22Rv1 (cell line): ENCODE measurements around the gene NPNT.

Source experiments
- H3K27ac ChIP-seq: fragments of 450-650 bp; 2 replicates; pipeline ENCODE4 v1.5.1; 2017
- ZFX ChIP-seq: fragments of 450-650 bp; IDR thresholded peaks from 2 replicates; pipeline ENCODE4 v1.6.1; 2017; ENCODE audit warnings: antibody characterized with exemption, borderline replicate concordance
- TF ChIP-seq, protein P1 (sequence below): fragments of 450-650 bp; IDR thresholded peaks from 2 replicates; pipeline ENCODE4 v1.5.1; 2017; ENCODE audit warnings: mild to moderate bottlenecking

The NPNT gene

DNA sequence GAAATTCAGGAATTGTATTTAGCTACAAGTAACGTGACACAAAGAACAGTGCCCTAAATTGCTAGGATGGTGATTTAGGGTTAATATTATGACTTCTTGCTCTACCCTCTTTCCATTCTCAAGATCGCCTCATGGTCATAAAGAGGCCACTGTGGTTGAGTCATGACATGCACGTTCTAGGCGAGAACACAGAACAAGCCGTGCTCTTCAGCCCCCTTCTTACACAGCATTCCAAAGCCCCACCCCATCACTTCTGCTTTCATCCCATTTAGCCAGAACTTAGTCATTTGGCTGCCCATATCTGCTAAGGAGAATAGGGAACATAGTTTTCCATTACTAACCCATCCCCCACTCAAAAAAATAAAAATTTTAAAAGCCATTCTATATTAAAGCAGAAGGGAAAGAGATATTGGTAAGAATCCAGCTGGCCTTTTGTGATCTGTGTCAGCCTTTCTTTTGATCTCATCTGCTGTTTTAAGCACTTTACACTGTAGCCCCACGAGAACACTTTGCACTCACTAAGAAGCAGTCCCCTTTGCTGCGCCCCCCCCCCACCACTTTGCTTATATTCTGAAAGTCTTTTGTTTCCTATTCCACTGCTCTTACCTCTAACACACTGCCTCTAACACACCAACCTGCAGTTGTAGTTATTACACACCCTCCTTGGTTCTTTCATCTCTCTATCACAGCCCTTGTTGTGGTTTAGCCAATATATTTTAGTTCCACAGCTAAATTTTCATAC is 28.4 kb downstream of the NPNT start:
- TF ChIP-seq, protein P1, sequence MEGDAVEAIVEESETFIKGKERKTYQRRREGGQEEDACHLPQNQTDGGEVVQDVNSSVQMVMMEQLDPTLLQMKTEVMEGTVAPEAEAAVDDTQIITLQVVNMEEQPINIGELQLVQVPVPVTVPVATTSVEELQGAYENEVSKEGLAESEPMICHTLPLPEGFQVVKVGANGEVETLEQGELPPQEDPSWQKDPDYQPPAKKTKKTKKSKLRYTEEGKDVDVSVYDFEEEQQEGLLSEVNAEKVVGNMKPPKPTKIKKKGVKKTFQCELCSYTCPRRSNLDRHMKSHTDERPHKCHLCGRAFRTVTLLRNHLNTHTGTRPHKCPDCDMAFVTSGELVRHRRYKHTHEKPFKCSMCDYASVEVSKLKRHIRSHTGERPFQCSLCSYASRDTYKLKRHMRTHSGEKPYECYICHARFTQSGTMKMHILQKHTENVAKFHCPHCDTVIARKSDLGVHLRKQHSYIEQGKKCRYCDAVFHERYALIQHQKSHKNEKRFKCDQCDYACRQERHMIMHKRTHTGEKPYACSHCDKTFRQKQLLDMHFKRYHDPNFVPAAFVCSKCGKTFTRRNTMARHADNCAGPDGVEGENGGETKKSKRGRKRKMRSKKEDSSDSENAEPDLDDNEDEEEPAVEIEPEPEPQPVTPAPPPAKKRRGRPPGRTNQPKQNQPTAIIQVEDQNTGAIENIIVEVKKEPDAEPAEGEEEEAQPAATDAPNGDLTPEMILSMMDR = no peak
- H3K27ac ChIP-seq = peak overlapping the region; percentile 54

DNA sequence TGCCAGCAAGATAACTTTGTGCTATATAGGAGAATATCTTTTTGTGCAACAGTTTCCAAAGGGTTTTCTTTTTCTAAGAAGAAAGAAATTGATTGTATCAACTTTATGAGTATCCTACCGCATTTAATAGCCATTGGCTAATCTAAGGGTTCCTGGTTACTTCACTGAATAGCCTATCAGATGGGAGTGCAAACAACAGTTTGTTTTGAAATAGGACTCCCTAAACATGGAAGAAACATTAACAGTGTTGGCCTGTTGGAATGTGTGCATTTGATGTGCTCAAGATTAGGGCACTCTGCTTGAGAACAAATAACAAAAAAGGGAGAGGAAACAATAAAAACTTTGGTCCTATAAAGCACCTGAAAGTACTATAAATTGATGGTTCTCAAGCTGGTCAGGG is 29.1 kb downstream of the NPNT start:
- peak overlapping the region; percentile 54 for H3K27ac ChIP-seq
- TF ChIP-seq ZFX = no peak
- TF ChIP-seq, protein P1 = no peak

DNA sequence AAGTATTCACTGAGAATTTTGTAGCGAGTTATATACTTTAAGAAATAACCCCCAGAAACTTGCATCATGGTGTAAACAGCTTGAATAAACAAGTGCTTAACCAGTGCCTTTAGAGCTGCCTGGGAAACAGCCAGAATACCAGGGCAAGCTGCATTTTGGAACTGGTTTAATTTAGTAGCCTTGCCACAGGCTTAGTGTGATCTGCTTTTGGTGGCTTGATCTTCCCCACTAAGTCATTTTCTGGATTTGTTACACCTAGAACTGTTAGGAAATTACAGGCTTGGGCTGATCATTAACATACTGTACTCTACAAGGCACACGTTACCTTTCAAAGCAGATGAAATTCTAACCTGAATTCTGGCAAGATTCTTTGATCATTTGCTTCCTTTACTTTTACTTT is 35.4 kb downstream of the NPNT start:
- TF ChIP-seq, protein P1 = no peak
- TF ChIP-seq ZFX = no peak
- H3K27ac ChIP-seq = peak overlapping the region; percentile 14; the same call in 1 of the 2 replicates

DNA sequence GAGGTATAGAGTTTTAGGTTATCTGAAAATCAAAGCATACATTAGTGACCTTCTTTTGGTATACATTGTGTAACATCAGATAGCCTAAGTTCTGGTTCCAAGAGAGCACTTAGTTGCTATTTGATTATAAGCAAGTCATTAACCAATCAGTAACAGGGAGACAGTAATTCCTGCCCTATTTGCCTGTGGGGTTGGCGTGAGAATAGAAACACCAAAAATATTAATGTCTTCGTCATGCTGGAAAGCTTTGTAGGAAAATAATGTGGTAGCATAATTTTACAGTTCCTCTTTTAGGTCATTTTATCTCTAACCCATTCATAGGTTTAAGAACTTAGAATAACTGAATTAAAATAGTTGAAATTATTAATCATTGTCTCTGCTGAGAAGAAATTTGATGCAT is 37.8 kb downstream of the NPNT start:
- no peak overlapping the region for H3K27ac ChIP-seq
- TF ChIP-seq ZFX = no peak
- TF ChIP-seq, protein P1 = no peak

DNA sequence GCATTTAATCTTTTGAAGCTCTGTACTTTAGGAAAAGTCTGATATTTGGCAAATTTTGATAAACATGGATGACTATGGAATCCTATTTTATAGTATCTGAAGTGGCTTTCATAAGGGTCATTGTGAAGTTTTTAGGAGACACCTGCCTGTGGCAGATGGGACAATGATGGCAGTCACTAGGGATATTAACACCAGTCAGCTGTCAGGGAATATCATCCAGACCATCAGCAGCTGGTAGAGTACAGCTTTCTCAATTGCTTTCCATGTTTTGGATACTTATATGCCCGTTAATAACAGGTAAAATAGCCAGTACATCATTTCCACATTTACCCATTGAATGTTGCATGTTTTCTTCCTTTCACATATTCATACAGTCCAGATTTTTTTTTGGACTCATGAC is 39.1 kb downstream of the NPNT start:
- no peak overlapping the region for H3K27ac ChIP-seq
- TF ChIP-seq, protein P1 = no peak
- no peak for TF ChIP-seq ZFX

DNA sequence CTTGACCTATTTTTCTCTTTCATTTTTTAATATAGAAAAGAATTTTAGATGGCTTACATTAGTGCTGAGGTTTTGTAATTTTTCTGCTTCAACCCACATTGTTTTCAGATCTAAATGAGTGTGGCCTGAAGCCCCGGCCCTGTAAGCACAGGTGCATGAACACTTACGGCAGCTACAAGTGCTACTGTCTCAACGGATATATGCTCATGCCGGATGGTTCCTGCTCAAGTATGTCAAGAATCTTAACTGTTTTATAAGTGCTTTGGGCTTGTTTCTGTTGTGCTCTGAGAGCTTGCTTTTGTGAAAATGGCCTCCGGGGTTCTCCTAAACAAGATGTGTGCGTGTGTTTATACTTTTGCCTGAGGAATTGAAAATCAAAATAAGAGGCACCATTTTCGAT is 41.6 kb downstream of the NPNT start:
- H3K27ac ChIP-seq = no peak overlapping the region
- TF ChIP-seq, protein P1 = no peak
- TF ChIP-seq ZFX = no peak

DNA sequence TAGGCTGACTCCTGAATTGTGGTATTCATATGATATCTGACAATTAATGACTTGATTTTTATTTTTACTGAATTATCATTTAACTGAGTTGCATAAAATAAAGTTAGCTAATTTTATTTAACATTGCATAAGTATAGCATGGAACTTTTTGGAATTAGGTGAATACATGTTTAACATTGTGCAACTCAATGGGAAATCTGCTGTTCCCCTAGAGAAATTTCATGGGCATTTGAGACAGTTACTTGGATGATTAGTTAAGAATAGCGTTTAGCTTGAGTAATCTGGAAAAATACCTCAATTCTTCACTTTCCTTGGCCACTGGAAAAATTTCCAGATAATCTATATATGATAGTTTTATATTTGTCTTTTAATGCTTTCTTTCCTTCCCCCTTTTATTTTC is 42.5 kb downstream of the NPNT start:
- no peak overlapping the region for H3K27ac ChIP-seq
- TF ChIP-seq, protein P1 = no peak
- no peak for TF ChIP-seq ZFX
